ENCODE data around the gene TEAD1.

Gene TEAD1

GRCh38 chr11:12807621-12808020 is 133.4 kb downstream of the TEAD1 start:
- no peak for DNase-seq (ENCODE audit: low read depth in 2 of 2, low spot score in 1 of 2)

- no peak for DNase-seq (ENCODE audit: low read depth in 2 of 2, low spot score in 1 of 2)
Observed at GRCh38 chr11:12808519-12808918, 134.3 kb downstream of the TEAD1 start.

- no peak for DNase-seq (ENCODE audit: low read depth in 2 of 2, low spot score in 1 of 2)
Observed at GRCh38 chr11:12809364-12809763, 135.1 kb downstream of the TEAD1 start.

- no peak for DNase-seq (ENCODE audit: low read depth in 2 of 2, low spot score in 1 of 2)
Observed at GRCh38 chr11:12809864-12810567, 135.8 kb downstream of the TEAD1 start.

- no peak for DNase-seq (ENCODE audit: low read depth in 2 of 2, low spot score in 1 of 2)
Observed at GRCh38 chr11:12810568-12810894, 136.3 kb downstream of the TEAD1 start.

- DNase-seq (ENCODE audit: low read depth in 2 of 2, low spot score in 1 of 2) = no peak
Observed at GRCh38 chr11:12811861-12812260, 137.6 kb downstream of the TEAD1 start.

- DNase-seq (ENCODE audit: low read depth in 2 of 2, low spot score in 1 of 2) = no peak
Observed at GRCh38 chr11:12812849-12813248, 138.6 kb downstream of the TEAD1 start.

- DNase-seq (ENCODE audit: low read depth in 2 of 2, low spot score in 1 of 2) = no peak
Observed at GRCh38 chr11:12813371-12814225, 139.4 kb downstream of the TEAD1 start.

GRCh38 chr11:12815129-12815480 is 140.9 kb downstream of the TEAD1 start:
- DNase-seq (ENCODE audit: low read depth in 2 of 2, low spot score in 1 of 2) = no peak

GRCh38 chr11:12815931-12816494 is 141.8 kb downstream of the TEAD1 start:
- DNase-seq (ENCODE audit: low read depth in 2 of 2, low spot score in 1 of 2) = no peak

GRCh38 chr11:12817681-12818332 is 143.6 kb downstream of the TEAD1 start:
- DNase-seq (ENCODE audit: low read depth in 2 of 2, low spot score in 1 of 2) = no peak

- no peak for DNase-seq (ENCODE audit: low read depth in 2 of 2, low spot score in 1 of 2)
Observed at GRCh38 chr11:12818333-12819015, 144.3 kb downstream of the TEAD1 start.

GRCh38 chr11:12822392-12823022 is 148.3 kb downstream of the TEAD1 start:
- DNase-seq (ENCODE audit: low read depth in 2 of 2, low spot score in 1 of 2) = no peak

GRCh38 chr11:12824281-12825041 is 150.2 kb downstream of the TEAD1 start:
- DNase-seq (ENCODE audit: low read depth in 2 of 2, low spot score in 1 of 2) = no peak

GRCh38 chr11:12826441-12826840 is 152.2 kb downstream of the TEAD1 start:
- DNase-seq (ENCODE audit: low read depth in 2 of 2, low spot score in 1 of 2) = no peak

GRCh38 chr11:12827369-12827768 is 153.1 kb downstream of the TEAD1 start:
- no peak for DNase-seq (ENCODE audit: low read depth in 2 of 2, low spot score in 1 of 2)

- DNase-seq (ENCODE audit: low read depth in 2 of 2, low spot score in 1 of 2) = no peak
Observed at GRCh38 chr11:12827929-12828812, 153.9 kb downstream of the TEAD1 start.

GRCh38 chr11:12829131-12829530 is 154.9 kb downstream of the TEAD1 start:
- DNase-seq (ENCODE audit: low read depth in 2 of 2, low spot score in 1 of 2) = no peak
